HG02678 (cell line): Measurements from ENCODE around the gene AIMP1.

Experiments
- ATAC-seq: cut with Tn5 transposase; IDR thresholded peaks from one replicate; pipeline ENCODE4 v1.9.1; 2021; ENCODE audit warnings: mild to moderate bottlenecking, moderate library complexity; ENCODE audit not compliant: unreplicated experiment

Gene AIMP1

DNA sequence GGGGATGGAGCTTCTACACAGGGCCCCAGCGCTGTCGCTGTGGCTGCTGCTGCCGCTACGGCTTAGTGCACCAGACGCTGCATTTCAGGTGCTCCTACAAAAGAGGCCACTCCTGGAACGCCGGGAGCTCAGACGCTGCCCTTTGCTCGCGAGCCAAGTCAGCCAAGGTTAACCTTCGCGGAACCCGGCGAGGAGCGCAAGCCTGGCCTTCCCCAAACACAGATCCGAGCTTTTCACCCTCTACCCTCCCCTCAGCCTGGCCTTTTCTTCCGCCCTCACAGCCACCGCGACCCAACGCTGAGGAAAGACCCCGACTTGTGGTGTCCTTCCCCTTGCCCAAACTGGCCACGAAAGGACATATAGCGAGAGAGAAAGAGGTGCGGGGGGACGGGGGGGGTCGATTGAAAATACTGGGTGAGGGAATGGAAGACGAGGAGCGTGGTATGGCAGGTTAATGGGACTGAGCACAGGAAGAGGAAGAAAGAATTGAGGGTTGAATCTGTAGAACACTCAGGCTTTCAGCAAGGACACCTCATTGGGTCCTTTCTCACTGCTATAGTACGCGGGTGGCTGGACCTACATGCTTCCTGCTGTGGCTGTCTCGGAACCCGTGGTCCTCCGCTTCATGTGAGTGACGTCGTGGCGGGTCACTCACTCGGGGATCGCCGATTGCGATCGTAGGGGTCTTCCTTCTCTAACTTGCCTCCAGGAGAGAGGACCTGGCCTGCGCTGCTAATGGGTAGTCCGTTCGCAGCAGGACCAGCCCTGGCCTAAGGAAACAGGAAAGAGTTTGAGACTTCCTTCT lies at the start of gene AIMP1, which contains the start of gene TBCK:
Gene AIMP1, plus strand, starts transcription at position 583 of the 805 bp plus-strand sequence. CDS start 8,460 bp downstream, outside the sequence.
Gene TBCK, minus strand, starts transcription at position 242 of the 805 bp plus-strand sequence. CDS start 7,249 bp downstream, outside the sequence.
- ATAC-seq, result peak; percentile 88

DNA sequence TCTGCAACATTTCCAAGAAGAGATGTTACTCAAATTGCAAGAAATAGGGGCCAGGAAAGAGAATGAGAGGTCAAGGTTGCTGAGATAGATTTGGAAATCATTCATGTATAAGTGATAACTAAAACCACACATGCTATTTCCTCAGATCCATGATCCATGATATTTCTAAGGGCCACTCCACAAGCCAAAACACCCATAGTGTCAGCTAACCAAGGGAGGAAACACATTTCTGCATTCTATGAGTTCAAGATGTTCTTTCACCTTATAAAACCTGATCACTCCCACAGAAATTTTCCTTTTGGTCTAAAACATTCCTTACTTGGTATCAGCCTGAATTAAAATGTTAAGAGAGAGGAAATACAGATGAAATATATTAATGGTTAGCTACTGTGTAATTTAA lies 47.6 kb upstream of the AIMP1 start:
- no peak for ATAC-seq

GRCh38 chr4:106269711-106270110 lies 46.6 kb upstream of the AIMP1 start:
- ATAC-seq, result no peak

GRCh38 chr4:106270736-106271135 lies 45.6 kb upstream of the AIMP1 start:
- no peak for ATAC-seq

- no peak for ATAC-seq
Measured at GRCh38 chr4:106273831-106274230, 42.5 kb upstream of the AIMP1 start.

DNA sequence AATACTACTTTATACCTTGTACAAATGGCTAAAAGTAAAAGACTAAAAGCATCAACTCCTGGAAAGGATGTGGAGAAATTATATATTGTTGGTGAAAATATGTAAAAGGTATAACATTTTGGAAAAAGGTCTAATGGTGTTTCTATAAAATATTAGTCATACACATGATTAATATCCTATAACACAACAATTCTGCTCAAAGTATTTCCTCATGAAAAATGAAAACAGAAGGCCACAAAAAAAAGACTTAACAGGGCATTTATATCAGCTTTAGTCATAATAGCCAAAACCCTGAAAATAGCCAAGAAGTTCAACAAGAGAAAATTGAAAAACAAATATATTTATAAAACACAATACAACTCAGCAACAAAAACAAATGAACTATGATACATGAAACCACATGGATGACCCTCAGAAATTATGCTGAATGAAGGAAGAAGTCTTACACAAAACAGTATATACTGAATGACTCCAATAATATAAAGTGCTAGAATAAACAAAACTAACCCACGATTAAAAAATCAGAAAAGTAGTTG lies 39.1 kb upstream of the AIMP1 start:
- ATAC-seq, result no peak

DNA sequence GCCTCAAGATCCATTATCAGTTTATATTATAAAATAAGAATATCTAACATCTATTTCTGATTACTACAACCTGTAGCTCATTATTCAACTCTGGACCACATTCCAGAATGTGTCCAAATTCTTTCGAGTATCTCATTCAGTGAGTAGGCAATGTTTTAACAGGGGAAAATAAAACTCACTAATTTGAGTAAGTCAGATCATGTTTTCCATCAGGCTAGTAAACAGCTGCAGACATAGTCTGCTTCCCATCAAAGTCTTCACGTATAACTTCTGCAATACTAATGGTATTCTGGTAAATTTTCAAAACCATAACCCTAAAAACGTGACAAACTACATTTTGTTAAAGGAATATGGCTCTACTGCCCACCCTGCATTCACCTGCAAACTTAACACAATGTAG lies 32.1 kb upstream of the AIMP1 start:
- no peak for ATAC-seq

GRCh38 chr4:106286611-106287010 lies 29.7 kb upstream of the AIMP1 start:
- no peak for ATAC-seq

DNA sequence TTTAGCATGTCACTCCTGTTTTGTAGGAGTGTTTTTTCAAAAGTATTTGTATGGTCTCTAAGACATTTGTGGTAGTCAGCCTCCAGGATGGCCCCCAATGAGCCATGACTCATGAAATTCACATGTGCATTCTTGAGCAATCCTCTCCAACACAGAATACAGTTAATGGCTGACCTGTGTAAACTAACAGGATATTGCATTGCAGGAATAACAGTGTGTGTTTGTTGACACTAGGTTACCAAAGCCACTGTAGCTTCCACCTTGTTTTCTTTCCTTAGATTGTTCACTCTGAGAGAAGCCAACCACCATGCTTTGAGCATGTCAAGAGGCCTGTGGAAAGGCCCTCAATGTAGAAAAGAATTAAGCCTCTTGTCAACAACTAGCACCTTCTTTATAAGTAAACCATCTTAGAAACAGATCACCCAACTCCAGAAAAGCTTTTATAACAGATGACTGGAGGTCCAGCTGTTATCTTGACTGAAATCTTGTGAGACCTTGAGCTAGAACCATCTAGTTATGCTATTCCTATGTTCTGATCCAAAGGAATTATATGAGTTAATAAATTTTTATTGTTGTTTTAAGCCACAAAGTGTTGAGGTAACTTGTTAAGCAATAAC lies 28.9 kb upstream of the AIMP1 start:
- no peak for ATAC-seq

DNA sequence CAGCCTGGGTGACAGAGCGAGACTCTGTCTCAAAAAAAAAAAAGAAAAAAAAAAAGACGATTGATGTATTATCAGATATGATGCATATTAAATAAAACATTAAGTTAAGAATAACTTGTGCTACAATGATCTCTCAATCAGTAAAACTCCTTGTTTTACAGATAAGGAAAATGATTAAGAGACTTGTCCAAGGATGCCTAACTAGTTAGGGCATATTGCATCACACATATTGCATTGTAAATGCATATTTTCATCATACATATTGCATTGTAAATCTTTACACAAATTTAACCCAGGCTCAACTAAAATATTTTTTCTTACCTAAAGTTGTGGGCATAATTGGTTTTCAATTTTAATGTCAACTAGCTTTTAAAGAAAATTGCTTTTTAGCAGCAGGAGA lies 26.6 kb upstream of the AIMP1 start:
- no peak for ATAC-seq

GRCh38 chr4:106291678-106292077 lies 24.7 kb upstream of the AIMP1 start:
- ATAC-seq, result no peak

DNA sequence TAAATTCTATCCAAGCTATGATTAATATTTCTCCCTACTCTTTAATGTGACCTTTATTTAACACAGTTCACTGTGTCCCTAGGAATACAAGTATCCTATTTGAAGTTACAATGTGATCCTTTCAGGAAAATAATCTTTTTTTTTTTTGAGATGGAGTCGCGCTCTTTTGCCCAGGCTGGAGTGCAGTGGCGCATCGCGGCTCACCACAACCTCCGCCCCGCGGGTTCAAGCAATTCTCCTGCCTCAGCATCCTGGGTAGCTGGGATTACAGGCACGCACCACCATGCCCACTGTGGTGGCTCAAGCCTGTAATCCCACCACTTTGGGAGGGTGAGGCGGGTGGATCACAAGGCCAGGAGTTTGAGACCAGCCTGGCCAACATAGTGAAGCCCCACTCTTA lies 22.3 kb upstream of the AIMP1 start:
- no peak for ATAC-seq

DNA sequence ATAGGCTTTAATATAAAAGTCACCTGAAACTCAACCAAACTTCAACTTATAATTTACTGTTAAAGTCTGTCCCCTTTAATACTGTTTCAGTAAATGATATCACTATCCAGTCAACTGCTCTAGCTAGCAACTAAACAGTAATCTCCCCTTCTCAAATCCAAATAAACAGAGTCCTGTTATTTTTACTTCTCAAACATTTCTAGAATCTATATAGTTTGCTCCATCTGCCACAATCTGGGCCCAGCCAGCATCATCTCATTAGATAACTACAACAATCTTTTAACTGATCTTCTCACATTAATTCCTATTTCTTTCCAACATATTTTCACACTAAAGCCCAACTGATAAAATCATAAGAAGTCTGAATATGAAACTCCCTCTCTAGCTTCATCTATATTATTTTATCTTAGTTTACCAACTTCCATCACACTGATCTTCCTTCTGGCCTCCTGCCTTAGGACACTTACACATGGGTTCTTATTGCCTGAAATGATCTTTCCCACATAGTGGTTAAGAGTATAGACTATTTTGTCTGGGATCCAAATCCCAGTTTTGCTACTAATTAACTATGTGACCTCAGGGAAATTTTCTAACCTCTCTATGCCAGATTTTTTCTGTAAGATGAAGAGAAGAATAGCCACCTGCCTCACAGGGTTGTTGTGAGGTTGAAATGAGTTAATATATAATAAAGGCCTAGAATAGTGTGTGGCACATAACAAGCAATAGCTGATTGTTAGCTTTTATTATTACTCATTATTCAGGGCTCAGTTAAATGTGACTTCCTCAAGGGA lies 18.9 kb upstream of the AIMP1 start:
- no peak for ATAC-seq

- no peak for ATAC-seq
Measured at GRCh38 chr4:106299977-106300376, 16.4 kb upstream of the AIMP1 start.

DNA sequence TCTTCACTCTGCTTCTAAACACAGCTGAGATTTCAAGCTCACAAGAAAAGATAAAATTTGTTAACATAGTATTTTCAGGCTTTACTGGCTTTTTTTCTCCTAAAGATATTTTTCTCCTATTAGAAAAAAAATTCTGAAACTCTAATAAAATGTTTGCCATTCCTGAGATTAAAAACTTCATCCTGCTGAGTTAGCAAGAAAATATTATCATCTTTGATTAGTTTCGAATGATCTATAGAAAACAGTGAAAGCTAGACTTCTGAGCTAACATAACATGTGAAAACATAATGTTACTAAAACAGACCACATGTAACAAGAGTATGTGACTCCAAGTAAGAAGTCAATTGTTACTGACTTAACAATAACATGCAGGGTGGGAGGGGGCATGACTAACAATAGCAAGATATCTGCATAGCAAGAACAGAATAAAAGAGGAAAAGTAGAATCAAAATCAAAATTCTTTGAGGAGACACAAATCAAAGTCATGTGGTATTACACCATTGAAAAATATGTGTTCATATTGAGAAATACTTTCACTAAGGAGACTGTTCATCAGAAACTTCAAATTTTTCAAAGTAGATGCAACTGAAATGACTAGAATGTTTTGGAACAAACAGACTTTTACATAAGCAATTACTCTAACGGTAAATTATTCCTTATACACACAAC lies 14.8 kb upstream of the AIMP1 start:
- ATAC-seq, result no peak

DNA sequence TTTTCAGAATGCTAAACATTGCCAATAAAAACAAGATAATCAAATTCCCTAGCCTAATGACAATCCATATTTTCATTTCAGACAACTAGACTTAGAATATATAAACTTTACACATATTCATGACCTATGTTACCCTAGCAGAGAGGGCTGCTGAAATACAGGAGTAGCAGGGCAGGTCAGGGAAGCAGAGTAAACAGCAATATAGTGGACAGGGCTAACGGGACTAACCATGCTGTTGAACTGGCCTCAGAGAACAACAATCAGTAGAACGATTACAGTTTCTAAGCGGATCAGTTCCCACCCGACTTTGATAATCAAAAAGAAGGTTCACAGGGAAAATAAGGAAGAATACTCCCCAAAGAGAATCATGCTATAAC lies 14.3 kb upstream of the AIMP1 start:
- ATAC-seq, result no peak

- no peak for ATAC-seq
Measured at GRCh38 chr4:106303548-106304281, 12.6 kb upstream of the AIMP1 start.

- no peak for ATAC-seq
Measured at GRCh38 chr4:106304632-106305031, 11.7 kb upstream of the AIMP1 start.

DNA sequence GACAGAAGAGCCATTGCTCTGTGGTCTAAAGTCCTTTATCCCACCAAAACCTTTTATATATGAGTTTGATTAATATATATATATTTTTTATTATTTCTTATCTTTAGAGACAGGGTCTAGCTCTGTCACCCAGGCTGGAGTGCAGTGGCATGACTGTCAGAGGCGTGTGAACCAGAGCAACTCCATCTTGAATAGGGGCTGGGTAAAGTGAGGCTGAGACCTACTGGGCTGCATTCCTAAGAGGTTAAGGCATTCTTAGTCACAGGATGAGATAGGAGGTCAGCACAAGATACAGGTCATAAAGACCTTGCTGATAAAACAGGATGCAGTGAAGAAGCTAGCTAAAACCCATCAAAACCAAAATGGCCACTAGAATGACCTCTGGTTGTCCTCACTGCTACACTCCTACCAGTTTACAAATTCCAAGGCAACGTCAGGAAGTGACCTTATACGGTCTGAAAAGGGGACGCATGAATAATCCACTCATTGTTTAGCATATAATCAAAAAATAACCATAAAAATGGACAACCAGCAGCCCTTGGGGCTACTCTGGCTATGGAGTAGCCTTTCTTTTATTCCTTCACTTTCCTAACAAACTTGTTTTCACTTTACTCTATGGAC lies 10.8 kb upstream of the AIMP1 start:
- ATAC-seq, result no peak

DNA sequence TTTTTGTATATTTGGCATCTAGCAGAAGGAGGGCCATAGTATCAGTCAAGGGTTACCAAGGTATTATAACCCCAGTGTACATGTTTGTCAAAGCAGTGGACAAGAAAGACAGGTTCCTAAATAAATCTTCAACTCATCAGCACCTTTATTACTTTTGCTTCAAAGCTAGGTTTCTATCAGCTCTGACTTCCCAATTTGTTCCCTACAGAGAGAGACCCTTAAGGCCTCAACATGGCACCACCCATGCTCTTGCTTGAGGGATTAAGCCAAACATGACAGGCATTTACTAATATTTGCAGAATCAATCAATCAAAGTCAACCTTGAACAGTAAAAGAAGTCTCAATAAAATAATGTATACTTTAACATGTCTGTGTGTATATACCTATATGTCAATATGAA lies 9.8 kb upstream of the AIMP1 start:
- no peak for ATAC-seq
